HS-5 (cell line): ENCODE results near the gene TLCD1.
"Not testable (repeated sequence)": the region's sequence is repeated elsewhere in the genome, so short reads cannot be mapped to it uniquely, and the experiment has no call there.

Source experiments
- DNase-seq: peaks from one replicate; pipeline ENCODE4 v3.0.0-alpha.2; 2012; ENCODE audit warnings: low read depth

Gene TLCD1

DNA sequence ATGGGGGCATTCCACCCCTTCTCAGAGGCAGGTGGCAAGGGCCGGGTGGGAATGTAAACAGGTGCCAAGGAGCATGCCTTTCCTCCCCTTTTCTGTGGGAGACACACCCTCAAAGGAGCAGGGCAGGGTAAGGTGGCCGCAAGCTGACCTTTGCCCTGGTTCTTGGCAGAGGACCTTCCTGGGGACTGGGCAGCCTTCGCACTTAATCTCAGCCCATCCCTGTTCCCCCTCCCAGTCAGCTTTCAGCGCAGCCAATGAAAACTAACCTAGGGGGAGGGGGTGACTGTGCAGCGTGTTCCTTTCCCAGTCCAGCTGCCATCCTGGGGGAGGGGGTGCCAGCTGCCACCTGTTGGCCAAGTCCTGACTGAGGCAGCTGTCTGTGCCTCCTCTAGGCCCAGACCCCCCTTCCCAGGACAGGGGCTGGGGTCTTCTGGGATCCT, 20.6 kb upstream of the TLCD1 start:
- no peak for DNase-seq

GRCh38 chr17:28745786-28746411, 19.9 kb upstream of the TLCD1 start:
- no peak for DNase-seq

DNA sequence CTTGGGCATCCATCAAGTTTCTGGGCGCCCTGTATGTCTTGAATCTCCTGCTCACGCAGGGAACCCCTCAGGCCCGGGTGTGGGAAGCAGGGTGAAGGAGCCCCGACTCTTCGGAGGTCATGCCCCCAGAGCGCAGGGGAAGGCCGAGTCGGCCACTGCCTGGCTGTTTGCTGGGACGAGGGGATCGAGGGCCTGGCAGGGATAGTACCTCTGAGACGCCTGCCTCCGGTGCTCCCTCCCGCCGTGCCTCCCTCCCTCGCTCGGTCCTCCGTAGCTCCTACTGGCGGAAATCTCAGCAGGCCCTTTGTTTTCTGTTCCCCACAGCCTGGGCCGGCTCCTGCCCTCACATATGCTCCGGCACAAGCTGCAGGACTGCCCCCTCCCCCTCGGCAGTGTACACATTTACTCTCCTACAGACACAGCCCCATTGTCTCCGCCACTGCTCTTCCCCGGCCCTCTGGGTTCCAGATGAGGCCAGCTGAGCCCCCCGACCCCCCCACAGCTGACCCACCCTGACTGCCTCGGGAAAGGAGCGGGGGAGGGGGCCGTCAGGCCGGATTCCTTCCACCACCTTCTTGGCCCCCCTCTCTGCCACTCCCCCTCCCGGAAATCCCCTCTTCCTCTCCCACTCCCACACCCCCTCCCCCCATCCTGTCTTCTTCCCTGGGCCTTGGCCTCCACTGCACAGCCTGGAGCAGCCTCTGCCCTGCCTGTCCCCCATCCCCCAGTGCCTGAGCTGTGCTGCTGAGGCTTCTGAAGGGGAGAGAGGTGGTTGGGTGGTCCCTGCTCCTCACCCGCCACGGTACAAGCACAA, 19.1 kb upstream of the TLCD1 start:
- no peak for DNase-seq

GRCh38 chr17:28744104-28744971, 18.3 kb upstream of the TLCD1 start:
- no peak for DNase-seq

DNA sequence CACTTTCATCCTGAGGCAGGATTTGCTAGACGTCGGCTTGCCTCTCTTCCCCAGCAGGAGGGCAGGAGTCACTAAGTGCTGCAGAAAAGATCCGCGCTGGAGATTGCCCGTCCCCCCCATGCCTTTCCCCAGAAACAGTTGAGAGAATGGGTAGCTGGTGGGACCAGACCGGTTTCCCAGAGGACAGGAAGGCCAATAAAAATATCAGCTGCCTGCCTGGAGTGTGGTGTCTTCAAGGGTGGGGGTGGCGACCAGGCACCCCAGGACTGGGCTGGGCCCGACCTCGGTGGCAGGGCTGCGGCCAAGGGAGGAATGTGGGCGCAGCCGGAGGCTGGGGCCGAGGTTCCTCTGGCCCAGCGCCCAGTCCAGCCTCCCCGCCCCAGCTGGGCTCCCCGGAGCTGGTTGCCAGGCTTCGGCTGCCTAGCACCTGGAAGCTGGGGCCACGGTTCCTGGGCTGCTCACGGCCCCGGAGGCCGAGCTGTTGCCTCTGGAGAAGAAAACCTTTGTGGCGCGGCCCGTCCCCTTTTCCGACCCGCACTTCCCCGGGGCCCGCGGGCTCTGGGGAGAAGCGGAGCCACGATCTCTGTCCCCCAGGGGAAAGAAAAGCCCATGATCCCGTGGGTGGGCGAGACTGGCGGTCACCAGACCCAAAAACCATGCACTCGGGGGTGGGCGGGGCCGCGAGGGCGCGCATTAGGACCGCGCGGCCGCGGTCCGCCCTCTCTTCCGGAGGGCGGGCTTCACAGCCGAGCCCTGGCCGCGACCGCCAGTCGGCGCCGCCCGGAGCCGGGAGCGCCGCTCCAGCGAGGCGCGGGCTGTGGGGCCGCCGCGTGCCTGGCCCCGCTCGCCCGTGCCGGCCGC, 17.4 kb upstream of the TLCD1 start, which contains the start of gene TRAF4:
TSS of gene TRAF4 (plus strand) at position 769 of the 861 bp plus-strand sequence. CDS start 102 bp downstream, outside the sequence.
- no peak for DNase-seq

- no peak for DNase-seq
Measured at GRCh38 chr17:28741358-28742349, 15.6 kb upstream of the TLCD1 start.

DNA sequence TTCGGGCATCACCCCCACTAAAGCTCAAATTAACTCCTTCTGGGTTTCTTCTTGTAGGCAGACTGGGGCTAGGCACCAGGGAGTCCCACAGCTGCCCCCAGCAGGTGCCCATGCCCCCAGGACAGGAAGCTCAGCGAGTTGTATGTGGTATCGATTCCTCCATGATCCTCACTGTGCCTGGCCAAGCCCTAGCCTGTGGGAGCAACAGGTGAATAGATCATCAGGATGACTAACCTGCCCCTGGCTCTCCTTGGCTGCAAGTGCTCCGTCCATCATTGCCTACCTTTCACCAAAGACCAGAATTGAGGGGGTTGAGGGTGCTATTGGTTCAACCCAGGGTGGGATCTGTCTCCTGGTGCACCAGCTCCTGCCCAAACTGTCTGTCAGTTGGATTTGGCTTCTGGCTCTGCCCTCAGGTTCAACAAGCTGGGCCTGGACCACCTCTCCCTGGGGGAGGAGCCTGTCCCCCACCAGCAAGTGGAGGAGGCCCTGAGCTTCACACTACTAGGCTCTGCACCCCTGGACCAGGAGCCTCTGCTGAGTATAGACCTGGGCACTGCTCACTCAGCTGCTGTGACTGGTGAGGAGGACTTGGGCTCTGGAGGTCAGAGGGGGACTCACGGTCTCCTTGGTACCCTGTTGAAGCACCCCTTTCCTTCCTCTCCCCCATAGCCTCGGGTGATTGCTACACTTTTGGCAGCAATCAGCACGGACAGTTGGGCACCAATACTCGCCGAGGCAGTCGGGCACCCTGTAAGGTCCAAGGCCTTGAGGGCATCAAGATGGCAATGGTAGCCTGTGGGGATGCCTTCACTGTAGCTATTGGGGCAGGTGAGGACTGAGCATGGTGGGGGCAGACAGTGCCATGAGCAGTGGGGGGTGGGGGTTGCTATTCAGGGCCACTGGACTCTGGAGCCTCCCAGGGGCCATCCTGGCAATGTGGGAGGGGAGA, 14.6 kb upstream of the TLCD1 start:
- DNase-seq = no peak

GRCh38 chr17:28738680-28739384, 12.8 kb upstream of the TLCD1 start:
- DNase-seq = no peak

- no peak for DNase-seq
Measured at GRCh38 chr17:28737770-28738679, 12.0 kb upstream of the TLCD1 start.

DNA sequence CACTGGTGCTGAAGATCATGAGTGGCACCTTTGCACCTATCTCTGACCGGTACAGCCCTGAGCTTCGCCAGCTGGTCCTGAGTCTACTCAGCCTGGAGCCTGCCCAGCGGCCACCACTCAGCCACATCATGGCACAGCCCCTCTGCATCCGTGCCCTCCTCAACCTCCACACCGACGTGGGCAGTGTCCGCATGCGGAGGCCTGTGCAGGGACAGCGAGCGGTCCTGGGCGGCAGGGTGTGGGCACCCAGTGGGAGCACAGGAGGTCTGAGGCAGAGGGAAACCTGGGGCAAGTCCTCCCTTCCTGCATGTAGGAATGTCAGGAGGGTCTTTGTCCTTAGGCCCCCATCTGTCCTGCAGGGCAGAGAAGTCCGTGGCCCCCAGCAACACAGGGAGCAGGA, 11.3 kb upstream of the TLCD1 start:
- no peak for DNase-seq

DNA sequence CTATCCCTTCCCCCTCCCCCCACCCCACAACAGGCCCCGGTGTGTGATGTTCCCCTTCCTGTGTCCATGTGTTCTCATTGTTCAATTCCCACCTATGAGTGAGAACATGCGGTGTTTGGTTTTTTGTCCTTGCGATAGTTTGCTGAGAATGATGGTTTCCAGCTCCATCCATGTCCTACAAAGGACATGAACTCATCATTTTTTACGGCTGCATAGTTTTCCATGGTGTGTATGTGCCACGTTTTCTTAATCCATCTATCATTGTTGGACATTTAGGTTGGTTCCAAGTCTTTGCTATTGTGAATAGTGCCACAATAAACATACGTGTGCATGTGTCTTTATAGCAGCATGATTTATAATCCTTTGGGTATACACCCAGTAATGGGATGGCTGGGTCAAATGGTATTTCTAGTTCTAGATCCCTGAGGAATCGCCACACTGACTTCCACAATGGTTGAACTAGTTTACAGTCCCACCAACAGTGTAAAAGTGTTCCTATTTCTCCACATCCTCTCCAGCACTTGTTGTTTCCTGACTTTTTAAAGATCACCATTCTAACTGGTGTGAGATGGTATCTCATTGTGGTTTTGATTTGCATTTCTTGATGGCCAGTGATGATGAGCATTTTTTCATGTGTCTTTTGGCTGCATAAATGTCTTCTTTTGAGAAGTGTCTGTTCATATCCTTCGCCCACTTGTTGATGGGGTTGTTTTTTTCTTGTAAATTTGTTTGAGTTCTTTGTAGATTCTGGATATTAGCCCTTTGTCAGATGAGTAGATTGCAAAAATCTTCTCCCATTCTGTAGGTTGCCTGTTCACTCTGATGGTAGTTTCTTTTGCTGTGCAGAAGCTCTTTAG, 10.1 kb upstream of the TLCD1 start:
- DNase-seq = not testable (repeated sequence)

GRCh38 chr17:28735242-28735722, 9.2 kb upstream of the TLCD1 start:
- DNase-seq = no peak

DNA sequence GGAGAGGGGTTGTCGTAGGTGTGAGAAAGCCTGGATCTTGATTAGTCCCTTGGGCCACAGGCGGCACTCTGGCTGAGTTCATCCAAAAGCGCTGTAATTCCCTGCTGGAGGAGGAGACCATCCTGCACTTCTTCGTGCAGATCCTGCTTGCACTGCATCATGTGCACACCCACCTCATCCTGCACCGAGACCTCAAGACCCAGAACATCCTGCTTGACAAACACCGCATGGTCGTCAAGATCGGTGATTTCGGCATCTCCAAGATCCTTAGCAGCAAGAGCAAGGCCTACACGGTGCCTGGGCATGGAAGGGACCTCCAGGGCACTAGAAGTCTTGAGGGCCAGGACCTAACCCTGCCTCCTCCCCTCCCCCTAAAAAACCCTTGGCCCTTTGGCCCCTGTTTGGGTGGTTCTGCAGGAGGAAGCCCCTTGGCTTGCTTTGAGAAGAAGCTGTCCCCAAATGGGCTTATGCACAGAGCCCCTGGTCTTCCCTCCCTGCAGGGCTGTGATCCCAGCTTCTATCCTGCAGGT, 8.7 kb upstream of the TLCD1 start:
- no peak for DNase-seq

DNA sequence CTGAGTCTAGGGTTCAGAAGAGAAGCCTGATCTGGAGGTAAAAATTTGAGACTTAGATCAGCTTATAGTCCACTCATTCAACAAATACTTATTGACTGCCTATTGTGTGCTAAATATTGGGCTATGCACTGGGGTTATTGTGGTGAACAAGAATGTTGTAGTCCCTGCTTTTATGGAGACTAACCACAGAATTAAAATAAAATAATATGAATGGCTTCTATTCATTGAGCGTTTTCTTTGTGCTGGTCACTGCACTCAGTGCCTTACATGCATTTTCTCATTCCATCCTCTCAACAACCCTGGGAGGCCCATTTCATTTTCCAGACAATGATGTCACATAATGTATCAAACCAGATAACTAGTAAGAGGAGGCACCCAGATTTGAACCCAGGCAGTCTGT, 7.3 kb upstream of the TLCD1 start:
- no peak for DNase-seq

GRCh38 chr17:28729950-28730330, 3.9 kb upstream of the TLCD1 start:
- DNase-seq = no peak
